Epithelial cell of proximal tubule (primary cell): ENCODE results near the gene BCCIP. TPM values are rescaled to one million over a fixed set of nuclear protein-coding genes. Genes with fewer than 3 reads are reported as not detected.
A peak's percentile ranks its signal among the peaks of the same experiment; 100 is the strongest.

Experiments
- DNase-seq: peaks from one replicate; pipeline ENCODE4 v3.0.0-alpha.2; 2011; ENCODE audit warnings: low read depth
- H3K4me3 ChIP-seq: 2 replicates; pipeline ENCODE4 v1.5.1; 2011; ENCODE audit warnings: low read depth, mild to moderate bottlenecking, low read length
- total RNA-seq: library from RNA; depleted of rRNA; stranded (reverse); fragments of >200 nt; gene quantifications from 2 replicates; pipeline ENCODE4 v1.2.3, GENCODE V29; 2015
- TF ChIP-seq, protein P1 (sequence below): conservative IDR thresholded peaks from 2 replicates; pipeline ENCODE4 v1.5.1; 2012; ENCODE audit warnings: low read depth, mild to moderate bottlenecking, low read length

Gene BCCIP
- total RNA-seq, 1 donor from 2014 or later, result 57.2 TPM

DNA sequence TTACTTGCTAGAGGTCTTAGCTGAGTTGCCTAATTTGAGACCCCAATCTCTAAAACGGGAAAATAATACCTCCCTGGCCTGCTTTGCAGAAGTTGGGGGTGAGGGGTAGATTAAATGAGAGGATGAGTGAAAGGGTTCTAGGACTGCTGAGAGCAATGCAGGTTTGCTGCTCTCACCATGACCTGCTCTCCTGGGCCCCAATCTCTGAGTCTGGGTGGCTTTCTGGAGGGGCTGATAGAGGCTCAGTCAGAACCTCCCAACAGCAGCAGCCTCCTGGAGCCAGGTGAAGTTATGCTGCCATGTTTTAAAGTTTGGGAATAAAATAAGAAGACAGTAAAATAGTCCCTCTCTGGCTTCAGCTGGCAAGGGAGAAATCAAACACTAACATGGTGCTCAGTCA lies 7.6 kb upstream of the BCCIP start:
- TF ChIP-seq, protein P1, sequence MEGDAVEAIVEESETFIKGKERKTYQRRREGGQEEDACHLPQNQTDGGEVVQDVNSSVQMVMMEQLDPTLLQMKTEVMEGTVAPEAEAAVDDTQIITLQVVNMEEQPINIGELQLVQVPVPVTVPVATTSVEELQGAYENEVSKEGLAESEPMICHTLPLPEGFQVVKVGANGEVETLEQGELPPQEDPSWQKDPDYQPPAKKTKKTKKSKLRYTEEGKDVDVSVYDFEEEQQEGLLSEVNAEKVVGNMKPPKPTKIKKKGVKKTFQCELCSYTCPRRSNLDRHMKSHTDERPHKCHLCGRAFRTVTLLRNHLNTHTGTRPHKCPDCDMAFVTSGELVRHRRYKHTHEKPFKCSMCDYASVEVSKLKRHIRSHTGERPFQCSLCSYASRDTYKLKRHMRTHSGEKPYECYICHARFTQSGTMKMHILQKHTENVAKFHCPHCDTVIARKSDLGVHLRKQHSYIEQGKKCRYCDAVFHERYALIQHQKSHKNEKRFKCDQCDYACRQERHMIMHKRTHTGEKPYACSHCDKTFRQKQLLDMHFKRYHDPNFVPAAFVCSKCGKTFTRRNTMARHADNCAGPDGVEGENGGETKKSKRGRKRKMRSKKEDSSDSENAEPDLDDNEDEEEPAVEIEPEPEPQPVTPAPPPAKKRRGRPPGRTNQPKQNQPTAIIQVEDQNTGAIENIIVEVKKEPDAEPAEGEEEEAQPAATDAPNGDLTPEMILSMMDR, result no peak
- no peak for DNase-seq
- no peak overlapping the region for H3K4me3 ChIP-seq

- no peak for DNase-seq
- no peak overlapping the region for H3K4me3 ChIP-seq
- TF ChIP-seq, protein P1, result no peak
These were observed 6.8 kb upstream of the BCCIP start for GRCh38 chr10:125816548-125816947.

GRCh38 chr10:125817337-125817946 lies 5.9 kb upstream of the BCCIP start:
- no peak overlapping the region for H3K4me3 ChIP-seq
- TF ChIP-seq, protein P1, result no peak
- DNase-seq, result no peak

GRCh38 chr10:125820701-125821100 lies 2.6 kb upstream of the BCCIP start:
- no peak for DNase-seq
- TF ChIP-seq, protein P1, result no peak

GRCh38 chr10:125823663-125824251 lies 411 bp downstream of the BCCIP start:
- H3K4me3 ChIP-seq, result peak overlapping the region; percentile 98
- DNase-seq, result no peak
- TF ChIP-seq, protein P1, result no peak

More at GRCh38 chr10:125820701-125821100, 2.6 kb upstream of the BCCIP start:
- H3K4me3 ChIP-seq, result no peak overlapping the region

DNA sequence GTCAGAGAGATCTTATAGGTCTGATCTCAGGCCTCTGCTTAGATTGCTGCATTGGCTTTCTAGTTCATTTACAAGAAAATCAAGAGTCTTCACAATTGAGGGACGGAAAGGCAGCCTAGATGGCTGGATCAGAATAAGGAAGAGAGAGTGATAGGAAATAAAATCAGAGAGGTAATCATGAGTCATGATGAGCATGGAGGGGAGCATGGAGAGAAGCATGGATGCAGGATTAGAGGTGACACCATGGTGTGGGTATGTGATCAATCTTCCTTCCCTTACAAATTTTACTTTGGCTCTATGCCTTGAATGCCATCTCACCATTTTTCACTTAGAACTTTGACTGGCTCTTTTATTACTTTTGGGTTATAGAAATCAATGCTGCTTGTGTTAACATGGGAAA lies 1.4 kb downstream of the BCCIP start:
- peak overlapping the region; percentile 98 for H3K4me3 ChIP-seq
- DNase-seq, result no peak
- TF ChIP-seq, protein P1, result no peak

DNA sequence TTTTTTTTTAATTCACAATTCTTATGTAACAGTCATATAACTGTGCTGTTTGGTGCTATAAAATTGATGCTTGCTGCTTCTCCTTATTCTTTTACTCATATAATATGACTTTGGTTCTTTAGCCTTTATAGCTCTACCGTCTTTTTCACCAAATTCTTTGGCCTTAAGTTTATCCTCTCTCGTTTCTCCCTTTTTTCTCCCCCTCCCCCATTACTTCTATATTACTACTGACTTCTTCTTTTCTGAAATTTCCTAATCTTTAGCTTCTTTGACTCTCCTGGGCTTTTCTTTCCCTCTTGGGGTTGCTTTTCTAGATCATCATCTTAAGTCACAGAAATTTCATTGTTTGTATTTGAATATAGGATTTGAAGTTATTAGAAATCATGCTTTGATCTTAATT lies 3.8 kb downstream of the BCCIP start:
- no peak overlapping the region for H3K4me3 ChIP-seq
- TF ChIP-seq, protein P1, result no peak
- no peak for DNase-seq
